ENCODE data around the gene ARHGEF16. TPM values are rescaled to one million over a fixed set of nuclear protein-coding genes. Genes with fewer than 3 reads are reported as not detected.

The ARHGEF16 gene
- polyA plus RNA-seq, 1 of the 3 experiments (the other 2 are of a cell fraction) = 0.18 TPM

- no peak for TF ChIP-seq YY1 (IDR thresholded peaks at IDR 0.05; ENCODE audit: low read depth)
- no peak for TF ChIP-seq FOSL2 (IDR thresholded peaks at IDR 0.05; ENCODE audit: borderline replicate concordance, low read depth)
- TF ChIP-seq CHD2 (IDR thresholded peaks at IDR 0.05; ENCODE audit: low read length, partially characterized antibody) = no peak
- TF ChIP-seq JUND (IDR thresholded peaks at IDR 0.05) = no peak
- TF ChIP-seq PBX3 (IDR thresholded peaks at IDR 0.05) = no peak
These were observed 42.1 kb upstream of the ARHGEF16 start (continued) for GRCh38 chr1:3412376-3412775.

- H3K79me2 ChIP-seq (ENCODE audit: insufficient read depth) = no peaks in the 10 kb centered on the region
These were observed 40.3 kb upstream of the ARHGEF16 start for GRCh38 chr1:3413975-3414710.

More at GRCh38 chr1:3413975-3414710, 40.3 kb upstream of the ARHGEF16 start:
- no peaks in the 10 kb centered on the region for H3K36me3 ChIP-seq (replicated peaks in 1 of 2; ENCODE audit: control insufficient read depth in 1 of 2, insufficient read depth in 2 of 2, low read length in 1 of 2)
- no peaks in the 10 kb centered on the region for H3K9me3 ChIP-seq
- H3K4me2 ChIP-seq = no peak overlapping the region
- no peak overlapping the region for H3K4me3 ChIP-seq (ENCODE audit: low read depth in 2 of 2, low read length in 1 of 2)
- no peaks in the 10 kb centered on the region for H3K9me2 ChIP-seq
- WGBS (ENCODE audit: low lambda C conversion rate) = 29% methylated on average over 14 of the region's 34 CpGs
- no peaks in the 10 kb centered on the region for H3K4me1 ChIP-seq (ENCODE audit: control insufficient read depth in 1 of 2, insufficient read depth in 2 of 2, low read depth in 1 of 2, low read length in 1 of 2)
- no peak for DNase-seq
- H3K27me3 ChIP-seq (ENCODE audit: insufficient read depth) = peaks cover 27% of the 10 kb centered on the region; the same call in 1 of the 2 replicates
- TF ChIP-seq EZH2phosphoT487 (IDR thresholded peaks at IDR 0.05; ENCODE audit: borderline replicate concordance, low read depth) = no peak
- no peak for TF ChIP-seq JUND (IDR thresholded peaks at IDR 0.05)
- no peak for TF ChIP-seq CHD2 (IDR thresholded peaks at IDR 0.05; ENCODE audit: low read length, partially characterized antibody)
- TF ChIP-seq REST (IDR thresholded peaks at IDR 0.05; ENCODE audit: low read depth, low read length) = no peak
- no peak for TF ChIP-seq RFX5 (IDR thresholded peaks at IDR 0.05; ENCODE audit: low read length)
- TF ChIP-seq ELF1 (IDR thresholded peaks at IDR 0.05) = no peak
- TF ChIP-seq SIN3A (IDR thresholded peaks at IDR 0.05; ENCODE audit: borderline replicate concordance, low read depth, low read length) = no peak
- TF ChIP-seq POLR2AphosphoS5 (IDR thresholded peaks at IDR 0.05; ENCODE audit: low read depth, low read length) = no peak
- no peak for TF ChIP-seq YY1 (IDR thresholded peaks at IDR 0.05; ENCODE audit: low read depth)
- TF ChIP-seq ZBTB33 (IDR thresholded peaks at IDR 0.05; ENCODE audit: borderline replicate concordance, low read depth) = no peak
- no peak for TF ChIP-seq PBX3 (IDR thresholded peaks at IDR 0.05)
- no peak for TF ChIP-seq TAF1 (IDR thresholded peaks at IDR 0.05; ENCODE audit: borderline replicate concordance, low read depth, low read length)
- TF ChIP-seq RCOR1 (IDR thresholded peaks at IDR 0.05; ENCODE audit: low read length) = no peak
- TF ChIP-seq NFIC (IDR thresholded peaks at IDR 0.05; ENCODE audit: borderline replicate concordance) = no peak
- H4K20me1 ChIP-seq (ENCODE audit: insufficient read depth) = no peaks in the 10 kb centered on the region
- no peaks in the 10 kb centered on the region for H3F3A ChIP-seq (replicated peaks; ENCODE audit: insufficient read depth)
- H2AFZ ChIP-seq (ENCODE audit: low read depth) = no peak overlapping the region
- ChIA-PET POLR2A (no interaction called here), CTCF (no interaction called here)
- H3K9ac ChIP-seq = no peak overlapping the region
- H3K27ac ChIP-seq (ENCODE audit: low read depth in 2 of 2, low read length in 1 of 2) = no peak overlapping the region

Measured in SK-N-SH (cell line).